HL-60 (cell line): ENCODE results near the gene TASOR2.

Experiments
- DNase-seq, 2 experiments: peaks; one replicate each; pipeline ENCODE4 v3.0.0-alpha.2; 2010 to 2020; ENCODE audit warnings: low read depth in 1 of 2, low spot score in 1 of 2
- H3K27ac ChIP-seq: fragments of 250-450 bp; sonication (Bioruptor Pico); replicated peaks from 2 replicates; pipeline ENCODE4 v1.5.1; 2020; ENCODE audit warnings: mild to moderate bottlenecking, moderate library complexity
- H3K27me3 ChIP-seq: fragments of 250-450 bp; sonication (Bioruptor Pico); 2 replicates; pipeline ENCODE4 v1.5.1; 2021; ENCODE audit warnings: mild to moderate bottlenecking, moderate library complexity; ENCODE audit not compliant: insufficient read depth, poor library complexity, severe bottlenecking
- H3K4me3 ChIP-seq: replicated peaks from 2 replicates; pipeline ENCODE4 v1.5.1; 2011; ENCODE audit warnings: mild to moderate bottlenecking, control low read depth, low read length; ENCODE audit not compliant: insufficient read depth
- CTCF ChIP-seq: IDR thresholded peaks from one replicate; pipeline ENCODE4 v1.5.1; 2011; ENCODE audit warnings: low read length, control low read depth, inconsistent platforms; ENCODE audit not compliant: insufficient read depth
- GABPA ChIP-seq: IDR thresholded peaks from 2 replicates; pipeline ENCODE4 v1.6.1; 2012; ENCODE audit warnings: low read depth
- POLR2AphosphoS5 ChIP-seq: IDR thresholded peaks from 2 replicates; pipeline ENCODE4 v1.6.1; 2012; ENCODE audit warnings: low read depth
- REST ChIP-seq: IDR thresholded peaks from 2 replicates; pipeline ENCODE4 v1.6.1; 2012; ENCODE audit warnings: low read depth; ENCODE audit not compliant: insufficient replicate concordance
- SPI1 ChIP-seq: IDR thresholded peaks from 2 replicates; pipeline ENCODE4 v1.6.1; 2012; ENCODE audit warnings: low read depth, mild to moderate bottlenecking, borderline replicate concordance

TASOR2 gene

GRCh38 chr10:5719546-5719945 is 34.9 kb downstream of the TASOR2 start:
- no peaks in the 10 kb centered on the region for H3K27me3 ChIP-seq
- no peak for TF ChIP-seq GABPA
- no peak for TF ChIP-seq REST
- TF ChIP-seq POLR2AphosphoS5: no peak
- TF ChIP-seq SPI1: no peak
- no peak for TF ChIP-seq CTCF
- no peak overlapping the region for H3K4me3 ChIP-seq
- no peak for DNase-seq
- H3K27ac ChIP-seq: no peak overlapping the region

- Histone ChIP-seq H3K27me3 (no peaks in the 10 kb centered on the region), H3K27ac (no peak overlapping the region), H3K4me3 (no peak overlapping the region)
- no peak for TF ChIP-seq GABPA
- TF ChIP-seq SPI1: no peak
- no peak for TF ChIP-seq CTCF
- TF ChIP-seq POLR2AphosphoS5: no peak
- no peak for TF ChIP-seq REST
- no peak for DNase-seq
Measured at GRCh38 chr10:5720182-5720581, 35.5 kb downstream of the TASOR2 start.

GRCh38 chr10:5723692-5724091 is 39.1 kb downstream of the TASOR2 start:
- no peak for DNase-seq
- Histone ChIP-seq H3K4me3 (no peak overlapping the region), H3K27ac (no peak overlapping the region), H3K27me3 (no peaks in the 10 kb centered on the region)
- no peak for TF ChIP-seq REST
- TF ChIP-seq POLR2AphosphoS5: no peak
- TF ChIP-seq CTCF: no peak
- no peak for TF ChIP-seq GABPA
- TF ChIP-seq SPI1: no peak
